ENCODE measurements around the gene RNF151. TPM values are rescaled to one million over a fixed set of nuclear protein-coding genes. Genes with fewer than 3 reads are reported as not detected.

The RNF151 gene
- total RNA-seq, 2 experiments from 2014 or later, result not detected

DNA sequence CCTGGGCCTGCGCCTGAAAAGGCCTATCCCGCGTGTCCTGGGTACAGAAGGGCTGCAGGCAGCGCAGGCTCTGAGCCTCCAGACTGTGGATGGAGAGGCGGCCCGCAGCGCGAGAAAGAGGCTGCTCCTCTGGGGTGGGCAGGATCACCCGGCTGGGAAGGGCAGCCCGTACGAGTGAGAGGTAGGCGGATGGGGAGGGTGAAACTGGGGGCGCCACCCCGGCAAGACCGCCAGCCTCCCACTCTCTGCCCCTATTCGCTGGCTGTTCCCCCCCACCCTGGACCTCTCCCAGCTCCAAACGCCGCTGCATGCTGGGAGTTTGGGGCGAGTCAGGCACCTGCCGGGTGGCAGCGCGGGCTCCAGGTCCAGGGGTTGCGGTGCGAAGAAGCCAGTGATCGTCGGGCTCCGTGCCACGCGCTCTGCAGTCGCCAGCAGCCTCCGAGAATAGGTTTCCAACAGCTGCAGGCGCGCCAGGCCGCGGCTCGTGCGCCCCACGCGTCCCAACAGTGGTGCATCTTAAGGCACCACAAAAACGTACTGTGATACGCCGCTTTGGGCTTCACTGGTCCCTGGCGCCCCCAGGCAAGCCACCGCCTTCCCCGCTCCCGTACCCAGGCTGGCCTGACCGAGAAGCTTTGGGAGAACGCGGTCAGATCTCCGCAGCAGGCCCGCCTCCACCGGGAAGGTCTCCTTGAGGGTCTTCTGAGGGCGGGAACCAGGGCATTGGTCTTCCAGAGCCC, 13.5 kb downstream of the RNF151 start:
- no peak for DNase-seq
- H3K4me3 Mint-ChIP-seq, result peak overlapping the region; percentile 4
- H3K4me1 ChIP-seq (ENCODE audit: insufficient read depth, low read length), result peaks cover 43% of the 10 kb centered on the region
- peaks cover 17% of the 10 kb centered on the region for H3K4me1 Mint-ChIP-seq (ENCODE audit: low read depth)
- ATAC-seq (ENCODE audit: poor library complexity), result no peak
- no peak overlapping the region for H3K4me3 ChIP-seq (ENCODE audit: low read length)
- peaks cover 21% of the 10 kb centered on the region for H3K36me3 Mint-ChIP-seq (ENCODE audit: low read depth)
- H3K27me3 ChIP-seq (ENCODE audit: control insufficient read depth in 1 of 2, insufficient read depth in 2 of 2, low read length in 2 of 2), result peaks cover 32 to 40% of the 10 kb centered on the region in 2 experiments
- H3K36me3 ChIP-seq (ENCODE audit: insufficient read depth, low read length), result peaks cover 33% of the 10 kb centered on the region
- H3K9me3 ChIP-seq (ENCODE audit: control insufficient read depth in 1 of 2, insufficient read depth in 1 of 2, low read length in 2 of 2), result peaks cover 0 to 24% of the 10 kb centered on the region in 2 experiments
- no peak overlapping the region for H3K27ac ChIP-seq (ENCODE audit: low read depth in 1 of 2, low read length in 2 of 2)
- no peak overlapping the region for H3K27ac Mint-ChIP-seq
- CTCF ChIA-PET, result no interaction called here
- H3K9me3 Mint-ChIP-seq, result no peaks in the 10 kb centered on the region
- intact Hi-C loops (cut with DNase I, micrococcal nuclease), result no loop called here
- POLR2A ChIA-PET, result interaction anchor here (0.7 to 6.8 kb wide), 4 partner anchors 8 to 302 kb away, joined by 3 to 62 read pairs (median 4); partner anchors contain the start of genes JPT2, RPS2 and TBL3
- TF ChIP-seq, protein P1, sequence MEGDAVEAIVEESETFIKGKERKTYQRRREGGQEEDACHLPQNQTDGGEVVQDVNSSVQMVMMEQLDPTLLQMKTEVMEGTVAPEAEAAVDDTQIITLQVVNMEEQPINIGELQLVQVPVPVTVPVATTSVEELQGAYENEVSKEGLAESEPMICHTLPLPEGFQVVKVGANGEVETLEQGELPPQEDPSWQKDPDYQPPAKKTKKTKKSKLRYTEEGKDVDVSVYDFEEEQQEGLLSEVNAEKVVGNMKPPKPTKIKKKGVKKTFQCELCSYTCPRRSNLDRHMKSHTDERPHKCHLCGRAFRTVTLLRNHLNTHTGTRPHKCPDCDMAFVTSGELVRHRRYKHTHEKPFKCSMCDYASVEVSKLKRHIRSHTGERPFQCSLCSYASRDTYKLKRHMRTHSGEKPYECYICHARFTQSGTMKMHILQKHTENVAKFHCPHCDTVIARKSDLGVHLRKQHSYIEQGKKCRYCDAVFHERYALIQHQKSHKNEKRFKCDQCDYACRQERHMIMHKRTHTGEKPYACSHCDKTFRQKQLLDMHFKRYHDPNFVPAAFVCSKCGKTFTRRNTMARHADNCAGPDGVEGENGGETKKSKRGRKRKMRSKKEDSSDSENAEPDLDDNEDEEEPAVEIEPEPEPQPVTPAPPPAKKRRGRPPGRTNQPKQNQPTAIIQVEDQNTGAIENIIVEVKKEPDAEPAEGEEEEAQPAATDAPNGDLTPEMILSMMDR (IDR thresholded peaks at IDR 0.05), result no peak
- H3K27me3 Mint-ChIP-seq, result peaks cover 28% of the 10 kb centered on the region

DNA sequence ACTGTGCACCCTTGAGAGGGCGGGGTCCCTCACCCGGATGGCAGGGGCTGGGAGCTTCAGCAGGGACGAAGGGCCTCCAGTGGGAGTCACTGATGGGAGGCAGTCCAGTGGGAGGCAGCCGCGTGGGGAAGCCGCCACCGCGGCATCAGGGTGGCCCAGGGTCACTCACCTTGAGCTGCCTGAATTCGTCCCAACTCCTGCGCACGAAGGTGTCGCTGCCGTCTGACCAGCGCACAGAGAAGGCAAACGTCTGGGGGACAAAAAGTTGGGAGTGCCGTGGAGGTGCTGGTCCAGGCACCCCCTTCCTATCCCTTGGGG, 14.1 kb downstream of the RNF151 start:
- CTCF ChIA-PET, result no interaction called here
- Mint-ChIP-seq H3K4me1 (ENCODE audit: low read depth) (peaks cover 20% of the 10 kb centered on the region), H3K27me3 (peaks cover 28% of the 10 kb centered on the region), H3K9me3 (no peaks in the 10 kb centered on the region), H3K27ac (no peak overlapping the region), H3K4me3 (peak overlapping the region; percentile 25), H3K36me3 (ENCODE audit: low read depth) (peaks cover 20% of the 10 kb centered on the region)
- intact Hi-C loops (cut with DNase I, micrococcal nuclease), result no loop called here
- TF ChIP-seq, protein P1 (IDR thresholded peaks at IDR 0.05), result no peak
- peaks cover 32 to 40% of the 10 kb centered on the region in 2 experiments for H3K27me3 ChIP-seq (ENCODE audit: control insufficient read depth in 1 of 2, insufficient read depth in 2 of 2, low read length in 2 of 2)
- peaks cover 48% of the 10 kb centered on the region for H3K4me1 ChIP-seq (ENCODE audit: insufficient read depth, low read length)
- ATAC-seq (ENCODE audit: poor library complexity) (no peak), DNase-seq (no peak)
- POLR2A ChIA-PET, result interaction anchor here (0.7 to 6.8 kb wide), 4 partner anchors 9 to 302 kb away, joined by 3 to 62 read pairs (median 4); partner anchors contain the start of genes JPT2, RPS2 and TBL3
- H3K36me3 ChIP-seq (ENCODE audit: insufficient read depth, low read length), result peaks cover 33% of the 10 kb centered on the region
- H3K9me3 ChIP-seq (ENCODE audit: control insufficient read depth in 1 of 2, insufficient read depth in 1 of 2, low read length in 2 of 2), result peaks cover 0 to 24% of the 10 kb centered on the region in 2 experiments
- no peak overlapping the region for H3K4me3 ChIP-seq (ENCODE audit: low read length)
- no peak overlapping the region for H3K27ac ChIP-seq (ENCODE audit: low read depth in 1 of 2, low read length in 2 of 2)

DNA sequence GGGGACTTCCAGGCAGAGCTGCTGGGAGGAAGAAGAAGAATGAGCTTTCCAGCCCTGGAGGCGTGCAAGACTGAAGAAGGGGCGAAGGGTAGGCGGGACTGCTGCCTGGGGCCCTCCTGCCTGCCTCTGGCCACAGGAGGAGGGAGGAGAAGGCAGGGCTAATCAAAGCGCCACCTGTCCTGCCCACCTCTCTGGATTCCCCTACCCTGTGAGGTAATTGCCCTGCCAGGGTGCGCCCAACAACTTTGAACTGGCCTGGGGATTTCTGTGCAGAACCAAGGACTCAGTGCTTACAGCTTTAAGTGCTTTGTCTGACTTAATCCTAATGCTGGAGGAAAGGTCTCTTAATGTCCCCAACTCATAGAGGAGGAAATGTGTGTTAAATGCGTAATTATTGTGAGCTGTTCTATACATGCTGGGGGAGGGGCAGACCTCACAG, 14.8 kb downstream of the RNF151 start, which contains the start of gene NOXO1:
Gene NOXO1, minus strand, starts transcription at position 72 of the 439 bp plus-strand sequence. CDS start 290 bp downstream, outside the sequence.
- Mint-ChIP-seq H3K4me1 (ENCODE audit: low read depth) (peaks cover 20% of the 10 kb centered on the region), H3K27me3 (peaks cover 28% of the 10 kb centered on the region), H3K36me3 (ENCODE audit: low read depth) (peaks cover 18% of the 10 kb centered on the region), H3K27ac (no peak within 1 kb of the TSS), H3K9me3 (no peaks in the 10 kb centered on the region), H3K4me3 (peak within 1 kb of the TSS; percentile 84)
- TF ChIP-seq, protein P1 (IDR thresholded peaks at IDR 0.05), result no peak
- DNase-seq (peak in 2 of 14 experiments; percentile 59), ATAC-seq (ENCODE audit: poor library complexity) (no peak)
- no peak within 1 kb of the TSS for H3K4me3 ChIP-seq (ENCODE audit: low read length)
- intact Hi-C loops (cut with DNase I, micrococcal nuclease), result no loop called here
- H3K4me1 ChIP-seq (ENCODE audit: insufficient read depth, low read length), result peaks cover 49% of the 10 kb centered on the region
- peaks cover 0 to 24% of the 10 kb centered on the region in 2 experiments for H3K9me3 ChIP-seq (ENCODE audit: control insufficient read depth in 1 of 2, insufficient read depth in 1 of 2, low read length in 2 of 2)
- ChIA-PET POLR2A (interaction anchor here (0.6 to 6.8 kb wide), 3 partner anchors 10 to 17 kb away, joined by 3 to 62 read pairs (median 5); partner anchors contain the start of genes RPS2 and TBL3), CTCF (no interaction called here)
- H3K27me3 ChIP-seq (ENCODE audit: control insufficient read depth in 1 of 2, insufficient read depth in 2 of 2, low read length in 2 of 2), result peaks cover 32 to 40% of the 10 kb centered on the region in 2 experiments
- peaks cover 34% of the 10 kb centered on the region for H3K36me3 ChIP-seq (ENCODE audit: insufficient read depth, low read length)
- H3K27ac ChIP-seq (ENCODE audit: low read depth in 1 of 2, low read length in 2 of 2), result no peak within 1 kb of the TSS
